ENCODE data around the gene GABARAP. TPM values are rescaled to one million over a fixed set of nuclear protein-coding genes. Genes with fewer than 3 reads are reported as not detected.

Gene GABARAP
- total and polyA plus RNA-seq, 2 of the 8 experiments (the other 6 are each of a cell fraction or from before 2014, with no cell fraction given) = 252 to 581 TPM

- TF ChIP-seq RNF2 (IDR thresholded peaks at IDR 0.05; ENCODE audit: borderline replicate concordance, low read depth, low read length, missing control alignments, poor library complexity, severe bottlenecking) (no peak), NANOG (IDR thresholded peaks at IDR 0.05; ENCODE audit: insufficient read depth, low read depth, low read length, poor library complexity, severe bottlenecking) (peak; percentile 53), CHD7 (IDR thresholded peaks at IDR 0.05; ENCODE audit: insufficient replicate concordance, low read length) (no peak), SIN3A (conservative IDR thresholded peaks at IDR 0.05 in 1 of 2, IDR thresholded peaks at IDR 0.05 in 1 of 2; ENCODE audit: low read depth in 1 of 2, low read length in 2 of 2) (peak; percentile 95 to 97), TEAD4 (IDR thresholded peaks at IDR 0.05; ENCODE audit: low read depth, low read length) (peak; percentile 17; the same call in 1 of the 2 replicates), ASH2L (IDR thresholded peaks at IDR 0.05; ENCODE audit: low read length) (peak; percentile 85), SP2 (IDR thresholded peaks at IDR 0.05; ENCODE audit: low read length) (no peak), SRF (IDR thresholded peaks at IDR 0.05; ENCODE audit: low read depth, low read length) (no peak)
Observed at GRCh38 chr17:7234083-7234951, 7.9 kb downstream of the GABARAP start, which contains the start of gene DVL2 (continued).
